Astrocyte (in vitro differentiated cells and primary cell): Measurements from ENCODE around the gene EDN3.

Experiments
- CTCF ChIP-seq: IDR thresholded peaks from 2 replicates; pipeline ENCODE4 v1.5.1; 2011; ENCODE audit warnings: low read depth, mild to moderate bottlenecking, inconsistent platforms, low read length, moderate library complexity; ENCODE audit not compliant: insufficient read depth
- EZH2 ChIP-seq: IDR thresholded peaks from 2 replicates; pipeline ENCODE4 v1.6.1; 2012; ENCODE audit warnings: mild to moderate bottlenecking, low read length, inconsistent platforms; ENCODE audit not compliant: insufficient read depth

GRCh38 chr20:59352990-59353389 is 52.6 kb downstream of the EDN3 start:
- TF ChIP-seq CTCF, result no peak
- TF ChIP-seq EZH2, result no peak
